ENCODE results near the gene HIVEP3.

The HIVEP3 gene

DNA sequence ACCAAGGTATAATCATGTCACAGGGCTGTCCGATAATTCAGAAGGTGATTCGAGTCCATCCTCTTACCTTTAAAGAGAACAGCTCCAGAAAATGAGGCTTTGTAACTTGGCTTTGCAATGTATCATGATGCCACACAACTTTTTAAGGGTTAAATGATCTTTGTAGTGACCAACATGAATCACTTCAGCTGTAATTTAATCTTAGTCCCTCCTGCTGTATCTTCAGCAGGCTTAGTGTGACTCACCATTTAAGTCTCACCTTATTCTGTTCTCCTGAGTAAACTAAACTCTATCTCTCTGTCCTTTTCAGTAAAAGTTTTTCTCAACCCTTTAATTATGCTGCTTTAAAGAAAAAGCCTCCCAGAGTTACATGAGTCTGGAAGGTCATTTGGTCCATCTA, 1.9 kb upstream of the HIVEP3 start:
- TF ChIP-seq, protein P1, sequence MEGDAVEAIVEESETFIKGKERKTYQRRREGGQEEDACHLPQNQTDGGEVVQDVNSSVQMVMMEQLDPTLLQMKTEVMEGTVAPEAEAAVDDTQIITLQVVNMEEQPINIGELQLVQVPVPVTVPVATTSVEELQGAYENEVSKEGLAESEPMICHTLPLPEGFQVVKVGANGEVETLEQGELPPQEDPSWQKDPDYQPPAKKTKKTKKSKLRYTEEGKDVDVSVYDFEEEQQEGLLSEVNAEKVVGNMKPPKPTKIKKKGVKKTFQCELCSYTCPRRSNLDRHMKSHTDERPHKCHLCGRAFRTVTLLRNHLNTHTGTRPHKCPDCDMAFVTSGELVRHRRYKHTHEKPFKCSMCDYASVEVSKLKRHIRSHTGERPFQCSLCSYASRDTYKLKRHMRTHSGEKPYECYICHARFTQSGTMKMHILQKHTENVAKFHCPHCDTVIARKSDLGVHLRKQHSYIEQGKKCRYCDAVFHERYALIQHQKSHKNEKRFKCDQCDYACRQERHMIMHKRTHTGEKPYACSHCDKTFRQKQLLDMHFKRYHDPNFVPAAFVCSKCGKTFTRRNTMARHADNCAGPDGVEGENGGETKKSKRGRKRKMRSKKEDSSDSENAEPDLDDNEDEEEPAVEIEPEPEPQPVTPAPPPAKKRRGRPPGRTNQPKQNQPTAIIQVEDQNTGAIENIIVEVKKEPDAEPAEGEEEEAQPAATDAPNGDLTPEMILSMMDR (IDR thresholded peaks at IDR 0.05; ENCODE audit: low read depth, low read length) = no peak
- no peak for DNase-seq (ENCODE audit: extremely low read depth, low read depth)

DNA sequence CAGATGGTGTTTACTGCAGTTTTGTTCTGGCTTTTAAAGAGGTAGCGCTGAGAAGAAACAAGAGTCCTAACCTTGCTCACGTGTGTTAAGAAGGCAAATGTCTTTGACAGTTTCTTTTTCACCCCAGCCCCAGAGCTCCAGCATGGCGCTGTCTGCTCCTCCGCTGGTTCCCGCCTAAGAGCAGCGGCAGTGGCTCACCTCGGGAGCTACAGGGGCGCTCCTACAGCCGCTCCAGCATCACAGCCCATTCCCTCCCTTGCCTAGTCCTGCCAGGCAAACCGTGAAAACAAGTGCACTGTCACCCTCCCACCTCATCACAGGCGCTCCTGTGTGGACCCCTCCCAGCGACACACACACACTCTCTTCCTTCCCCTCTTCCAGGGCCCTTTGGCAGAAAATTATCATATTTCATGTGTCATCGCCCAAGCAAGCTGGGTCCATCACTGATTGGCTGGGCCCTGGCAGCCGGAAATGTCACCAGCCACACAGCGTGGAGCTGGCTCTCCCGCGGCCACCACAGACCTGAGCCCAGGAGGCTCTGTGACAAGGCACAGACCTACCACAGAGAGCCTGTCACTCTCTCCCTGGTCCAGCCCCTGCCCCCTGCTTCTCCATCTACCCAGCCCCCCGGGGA, 1.2 kb upstream of the HIVEP3 start:
- DNase-seq (ENCODE audit: extremely low read depth, low read depth) = no peak
- TF ChIP-seq, protein P1 (IDR thresholded peaks at IDR 0.05; ENCODE audit: low read depth, low read length) = no peak

DNA sequence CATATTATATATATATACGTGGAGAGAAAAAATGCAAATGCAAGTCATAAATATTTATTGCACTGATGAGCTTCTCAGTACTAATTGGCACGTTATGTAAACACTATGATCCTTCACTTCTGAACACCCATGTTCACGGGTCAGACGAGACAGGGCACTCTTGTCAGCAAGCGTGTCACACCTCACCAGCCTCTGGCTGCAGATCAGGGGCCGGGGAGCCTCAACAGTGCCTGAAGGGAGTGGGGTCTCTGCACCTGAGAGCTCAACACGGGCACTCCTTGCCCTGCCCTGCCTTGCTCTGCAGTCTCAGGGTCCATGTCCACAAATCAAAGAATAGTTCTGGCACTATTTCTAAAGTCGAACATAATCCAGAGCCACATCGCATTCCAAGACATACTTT, 409 bp upstream of the HIVEP3 start:
- TF ChIP-seq, protein P1 (IDR thresholded peaks at IDR 0.05; ENCODE audit: low read depth, low read length) = no peak
- no peak for DNase-seq (ENCODE audit: extremely low read depth, low read depth)

DNA sequence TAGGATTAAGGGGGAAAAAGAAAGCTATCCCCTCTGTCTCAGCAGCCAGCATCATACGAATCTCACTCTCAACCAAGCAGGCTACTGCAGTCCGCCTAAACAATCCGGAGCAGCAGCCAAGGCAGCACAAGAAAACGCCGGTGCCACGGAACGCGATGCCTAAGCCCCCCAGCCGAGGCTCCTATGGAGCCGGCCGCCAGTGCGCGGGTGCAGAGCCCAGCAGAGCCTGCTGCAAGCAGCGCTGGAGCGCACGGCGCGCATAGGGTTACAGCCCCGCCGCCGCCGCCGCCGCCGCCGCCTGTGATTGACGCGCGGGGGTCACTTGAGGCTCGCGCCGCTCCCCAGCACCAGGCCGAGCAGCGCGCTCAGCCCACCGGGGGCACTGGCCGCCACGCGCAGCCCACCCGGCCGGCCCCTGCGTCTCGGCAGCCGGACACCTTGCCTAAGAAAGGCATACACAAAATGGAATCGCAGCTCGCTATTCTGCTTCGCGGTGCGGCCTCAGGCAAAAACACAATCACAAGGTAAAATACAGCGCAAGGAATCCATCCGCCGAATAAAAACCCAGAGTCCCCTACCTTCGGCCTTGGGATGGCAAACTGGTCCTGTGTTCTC, 780 bp downstream of the HIVEP3 start:
- TF ChIP-seq, protein P1 (IDR thresholded peaks at IDR 0.05; ENCODE audit: low read depth, low read length) = no peak

DNA sequence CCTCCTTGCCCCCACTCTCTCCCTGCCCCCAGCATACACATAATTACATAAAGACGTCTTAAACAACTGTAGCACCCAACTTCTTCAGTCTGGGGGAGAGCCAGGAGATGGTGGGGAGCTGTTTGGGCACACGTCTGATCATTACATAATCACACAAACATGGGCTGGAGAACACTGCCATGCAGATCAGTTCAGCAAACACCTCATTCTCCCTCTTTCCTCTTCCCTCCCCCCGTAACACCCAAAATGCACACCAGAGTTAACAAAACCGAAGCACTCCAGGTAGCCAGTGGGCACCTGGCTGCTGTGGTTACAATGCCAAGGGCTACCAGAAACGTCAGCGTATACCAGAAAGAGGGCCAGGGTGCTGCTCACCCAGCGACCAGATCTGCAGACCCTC, 1.6 kb downstream of the HIVEP3 start:
- TF ChIP-seq, protein P1 (IDR thresholded peaks at IDR 0.05; ENCODE audit: low read depth, low read length) = no peak
- DNase-seq (ENCODE audit: extremely low read depth, low read depth) = no peak

More for the DNA sequence above, 780 bp downstream of the HIVEP3 start:
- DNase-seq (ENCODE audit: extremely low read depth, low read depth) = no peak

DNA sequence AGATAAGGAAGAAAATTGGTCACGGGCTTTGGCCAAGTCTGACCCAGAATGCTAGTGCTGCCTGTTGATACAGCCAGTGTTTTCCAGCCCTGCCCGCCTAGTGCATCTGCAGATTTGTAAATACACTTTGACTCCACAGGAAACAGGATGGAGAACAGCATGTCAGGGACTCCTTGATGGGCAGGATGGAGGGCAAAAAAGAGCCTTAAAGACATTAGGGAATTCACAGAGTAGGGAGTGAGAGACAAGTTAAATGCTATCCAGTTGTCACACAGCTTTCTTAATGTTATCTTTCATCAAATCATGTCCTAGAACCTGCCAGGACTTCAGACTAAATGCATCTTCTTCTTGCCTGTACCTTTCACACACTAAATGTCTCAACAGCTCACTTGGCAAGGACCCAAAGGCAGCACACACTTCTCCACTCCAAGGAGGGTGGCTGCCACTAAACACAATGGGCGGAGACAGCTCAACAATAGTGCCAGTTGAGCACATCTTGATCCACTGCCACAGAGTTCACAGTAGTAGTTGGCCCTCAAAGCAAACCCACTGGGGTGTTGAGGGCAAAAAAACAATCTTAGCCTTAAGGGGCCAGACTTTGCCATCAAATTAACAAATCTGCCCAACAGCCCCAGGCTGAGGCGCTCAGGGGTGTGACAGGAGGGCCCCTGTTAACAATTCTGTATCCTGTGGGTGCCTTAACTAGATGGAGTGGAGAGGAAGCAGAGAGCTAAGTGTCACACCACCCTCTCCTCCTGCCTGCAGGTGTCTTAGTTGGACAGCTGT, 2.7 kb downstream of the HIVEP3 start:
- TF ChIP-seq, protein P1 (IDR thresholded peaks at IDR 0.05; ENCODE audit: low read depth, low read length) = no peak
- no peak for DNase-seq (ENCODE audit: extremely low read depth, low read depth)

DNA sequence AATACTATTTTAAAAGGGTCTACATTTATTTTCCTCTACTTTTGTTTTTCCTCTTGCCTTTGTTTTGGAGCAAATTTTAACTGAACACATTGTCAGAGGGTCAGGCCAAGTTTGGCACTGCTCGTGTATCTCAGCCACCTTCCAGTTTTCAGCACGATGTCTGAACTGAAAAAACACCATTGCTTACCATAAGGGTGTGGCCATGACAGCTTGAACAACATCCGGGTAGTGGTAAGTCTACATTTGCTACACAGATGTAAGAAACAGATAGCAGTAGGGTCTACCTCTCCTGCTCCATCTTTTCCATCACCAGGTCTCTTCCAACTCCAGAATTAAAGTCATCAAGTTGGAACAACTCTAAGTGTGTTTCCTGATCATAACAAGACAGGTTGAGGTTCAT, 4.2 kb downstream of the HIVEP3 start:
- TF ChIP-seq, protein P1 (IDR thresholded peaks at IDR 0.05; ENCODE audit: low read depth, low read length) = no peak
- DNase-seq (ENCODE audit: extremely low read depth, low read depth) = no peak

All from AG09319 (cell line).